ENCODE data around the gene RPS19. TPM values are rescaled to one million over a fixed set of nuclear protein-coding genes. Genes with fewer than 3 reads are reported as not detected.
A peak's percentile ranks its signal among the peaks of the same experiment; 100 is the strongest.

RPS19 gene
- total RNA-seq, 1 experiment from 2014 or later: 1,830 TPM

GRCh38 chr19:41890936-41891335, 30.9 kb downstream of the RPS19 start:
- no peak overlapping the region for H3K27ac ChIP-seq (ENCODE audit: low read length)
- no peaks in the 10 kb centered on the region for H3K27me3 ChIP-seq (ENCODE audit: low read length)
- DNase-seq (no peak), ATAC-seq (no peak)
- no peak overlapping the region for H3K9ac ChIP-seq (ENCODE audit: low read length)
- H3K4me2 ChIP-seq (ENCODE audit: low read length): no peak overlapping the region
- H3K79me2 ChIP-seq (ENCODE audit: low read length): peaks cover 23% of the 10 kb centered on the region
- H3K9me2 ChIP-seq (replicated peaks; ENCODE audit: low read length): no peaks in the 10 kb centered on the region
- no peak for TF ChIP-seq EZH2phosphoT487 (IDR thresholded peaks at IDR 0.05; ENCODE audit: borderline replicate concordance, low read length)
- no peak for TF ChIP-seq CTCF (conservative IDR thresholded peaks at IDR 0.05; ENCODE audit: low read depth, low read length)
- TF ChIP-seq EZH2 (IDR thresholded peaks at IDR 0.05; ENCODE audit: low read length, unreplicated experiment): no peak
- intact Hi-C loops (cut with micrococcal nuclease): no loop called here
- no peaks in the 10 kb centered on the region for H3F3A ChIP-seq (ENCODE audit: low read length, unreplicated experiment)
- ChIA-PET POLR2A (ENCODE audit: unreplicated experiment) (no interaction called here), CTCF (no interaction called here)
- H3K9me3 ChIP-seq (ENCODE audit: low read length): no peaks in the 10 kb centered on the region
- H3K4me1 ChIP-seq (ENCODE audit: insufficient read depth, low read length): peaks cover 24% of the 10 kb centered on the region
- no peaks in the 10 kb centered on the region for H4K20me1 ChIP-seq (ENCODE audit: low read length)
- no peak overlapping the region for H3K4me3 ChIP-seq (ENCODE audit: low read length)
- peaks cover 6% of the 10 kb centered on the region for H3K36me3 ChIP-seq (ENCODE audit: low read depth, low read length)
- BruUV-seq (replicated peaks): no TSS peak
- H2AFZ ChIP-seq (ENCODE audit: low read length): no peak overlapping the region

GRCh38 chr19:41892173-41892902, 32.3 kb downstream of the RPS19 start:
- H3K4me1 ChIP-seq (ENCODE audit: insufficient read depth, low read length): peaks cover 10% of the 10 kb centered on the region
- H3K4me3 ChIP-seq (ENCODE audit: low read length): no peak overlapping the region
- H2AFZ ChIP-seq (ENCODE audit: low read length): no peak overlapping the region
- H3K9ac ChIP-seq (ENCODE audit: low read length): no peak overlapping the region
- ChIA-PET POLR2A (ENCODE audit: unreplicated experiment) (no interaction called here), CTCF (no interaction called here)
- no peaks in the 10 kb centered on the region for H3K9me2 ChIP-seq (replicated peaks; ENCODE audit: low read length)
- ATAC-seq: no peak
- BruUV-seq (replicated peaks): no TSS peak
- DNase-seq: no peak
- no peaks in the 10 kb centered on the region for H3K9me3 ChIP-seq (ENCODE audit: low read length)
- intact Hi-C loops (cut with micrococcal nuclease): no loop called here
- no peaks in the 10 kb centered on the region for H4K20me1 ChIP-seq (ENCODE audit: low read length)
- peaks cover 10% of the 10 kb centered on the region; the same call in 1 of the 2 replicates for H3K79me2 ChIP-seq (ENCODE audit: low read length)
- H3K4me2 ChIP-seq (ENCODE audit: low read length): no peak overlapping the region
- no peak overlapping the region for H3K27ac ChIP-seq (ENCODE audit: low read length)
- H3K27me3 ChIP-seq (ENCODE audit: low read length): no peaks in the 10 kb centered on the region
- no peak for TF ChIP-seq EZH2phosphoT487 (IDR thresholded peaks at IDR 0.05; ENCODE audit: borderline replicate concordance, low read length)
- TF ChIP-seq EZH2 (IDR thresholded peaks at IDR 0.05; ENCODE audit: low read length, unreplicated experiment): no peak
- no peak for TF ChIP-seq CTCF (conservative IDR thresholded peaks at IDR 0.05; ENCODE audit: low read depth, low read length)
- no peaks in the 10 kb centered on the region for H3F3A ChIP-seq (ENCODE audit: low read length, unreplicated experiment)
- H3K36me3 ChIP-seq (ENCODE audit: low read depth, low read length): peaks cover 6% of the 10 kb centered on the region

GRCh38 chr19:41893899-41894298, 33.8 kb downstream of the RPS19 start:
- H2AFZ ChIP-seq (ENCODE audit: low read length): no peak overlapping the region
- H3K9me3 ChIP-seq (ENCODE audit: low read length): no peaks in the 10 kb centered on the region
- no peaks in the 10 kb centered on the region for H3K9me2 ChIP-seq (replicated peaks; ENCODE audit: low read length)
- TF ChIP-seq EZH2 (IDR thresholded peaks at IDR 0.05; ENCODE audit: low read length, unreplicated experiment) (no peak), CTCF (conservative IDR thresholded peaks at IDR 0.05; ENCODE audit: low read depth, low read length) (no peak; the same call in 1 of the 2 replicates), EZH2phosphoT487 (IDR thresholded peaks at IDR 0.05; ENCODE audit: borderline replicate concordance, low read length) (no peak)
- H3K4me3 ChIP-seq (ENCODE audit: low read length): no peak overlapping the region
- peak; percentile 24; the same call in 1 of the 2 replicates for ATAC-seq
- intact Hi-C loops (cut with micrococcal nuclease): no loop called here
- no peak overlapping the region for H3K27ac ChIP-seq (ENCODE audit: low read length)
- no peaks in the 10 kb centered on the region for H4K20me1 ChIP-seq (ENCODE audit: low read length)
- CTCF ChIA-PET: no interaction called here
- POLR2A ChIA-PET (ENCODE audit: unreplicated experiment): no interaction called here
- H3K9ac ChIP-seq (ENCODE audit: low read length): no peak overlapping the region
- H3F3A ChIP-seq (ENCODE audit: low read length, unreplicated experiment): no peaks in the 10 kb centered on the region
- H3K79me2 ChIP-seq (ENCODE audit: low read length): peaks cover under 1% of the 10 kb centered on the region; the same call in 1 of the 2 replicates
- BruUV-seq (replicated peaks): no TSS peak
- H3K36me3 ChIP-seq (ENCODE audit: low read depth, low read length): peaks cover 6% of the 10 kb centered on the region
- DNase-seq: no peak
- H3K4me1 ChIP-seq (ENCODE audit: insufficient read depth, low read length): no peaks in the 10 kb centered on the region
- no peaks in the 10 kb centered on the region for H3K27me3 ChIP-seq (ENCODE audit: low read length)
- H3K4me2 ChIP-seq (ENCODE audit: low read length): no peak overlapping the region

Measured in PC-3 (cell line).